A673 (cell line): ENCODE measurements around the gene LGALS12.

ENCODE experiments used
- EZH2 ChIP-seq: fragments of 200-600 bp; sonication (generic); IDR thresholded peaks from 2 replicates; pipeline ENCODE4 v1.6.1; 2017; ENCODE audit warnings: borderline replicate concordance, low read depth, mild to moderate bottlenecking, mixed read lengths, antibody characterized with exemption, low read length; ENCODE audit not compliant: poor library complexity, severe bottlenecking
- TF ChIP-seq, protein P1 (sequence below): fragments of 300-800, 200-600 bp; sonication (generic); conservative IDR thresholded peaks from 2 replicates; pipeline ENCODE4 v1.5.1; 2017; ENCODE audit warnings: low read depth, mild to moderate bottlenecking, antibody characterized with exemption, low read length, moderate library complexity, mixed read lengths

DNA sequence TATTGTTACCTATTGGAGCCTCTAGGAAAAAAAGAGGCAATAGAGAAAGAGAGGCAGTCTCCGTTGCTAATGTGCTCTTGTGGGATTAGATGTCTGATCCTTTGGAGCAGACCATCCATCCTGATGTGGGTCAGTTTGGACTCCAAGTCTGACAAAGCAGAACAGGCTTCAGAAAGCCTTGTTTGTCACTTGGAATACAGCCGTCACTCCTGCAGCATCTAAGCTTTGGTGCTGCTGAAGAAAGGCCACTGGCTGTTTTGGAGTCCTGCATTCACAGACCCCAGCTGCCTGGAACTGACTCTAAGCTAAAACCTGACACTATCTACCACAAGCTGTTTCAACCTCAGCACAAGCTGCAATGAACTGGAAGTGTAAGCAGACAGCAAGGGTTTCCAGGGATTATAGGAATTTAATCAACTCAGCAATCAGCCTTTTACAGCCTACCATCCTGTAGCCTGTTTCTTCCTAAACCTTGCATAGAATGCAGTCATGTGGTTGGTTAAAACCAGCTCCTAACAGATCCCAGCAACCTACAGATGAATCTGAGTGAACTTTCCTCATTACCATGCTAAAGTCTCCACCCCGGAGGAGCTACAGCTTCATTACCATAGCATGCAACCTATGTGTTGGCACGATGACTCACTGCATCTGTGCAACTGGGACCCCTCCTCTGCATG, 27.1 kb downstream of the LGALS12 start:
- TF ChIP-seq EZH2 = no peak
- TF ChIP-seq, protein P1, sequence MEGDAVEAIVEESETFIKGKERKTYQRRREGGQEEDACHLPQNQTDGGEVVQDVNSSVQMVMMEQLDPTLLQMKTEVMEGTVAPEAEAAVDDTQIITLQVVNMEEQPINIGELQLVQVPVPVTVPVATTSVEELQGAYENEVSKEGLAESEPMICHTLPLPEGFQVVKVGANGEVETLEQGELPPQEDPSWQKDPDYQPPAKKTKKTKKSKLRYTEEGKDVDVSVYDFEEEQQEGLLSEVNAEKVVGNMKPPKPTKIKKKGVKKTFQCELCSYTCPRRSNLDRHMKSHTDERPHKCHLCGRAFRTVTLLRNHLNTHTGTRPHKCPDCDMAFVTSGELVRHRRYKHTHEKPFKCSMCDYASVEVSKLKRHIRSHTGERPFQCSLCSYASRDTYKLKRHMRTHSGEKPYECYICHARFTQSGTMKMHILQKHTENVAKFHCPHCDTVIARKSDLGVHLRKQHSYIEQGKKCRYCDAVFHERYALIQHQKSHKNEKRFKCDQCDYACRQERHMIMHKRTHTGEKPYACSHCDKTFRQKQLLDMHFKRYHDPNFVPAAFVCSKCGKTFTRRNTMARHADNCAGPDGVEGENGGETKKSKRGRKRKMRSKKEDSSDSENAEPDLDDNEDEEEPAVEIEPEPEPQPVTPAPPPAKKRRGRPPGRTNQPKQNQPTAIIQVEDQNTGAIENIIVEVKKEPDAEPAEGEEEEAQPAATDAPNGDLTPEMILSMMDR = no peak
